Measurements from ENCODE around the gene ASTL. TPM values are rescaled to one million over a fixed set of nuclear protein-coding genes. Genes with fewer than 3 reads are reported as not detected.

Gene ASTL
- total RNA-seq, 1 donor from 2014 or later: not detected

DNA sequence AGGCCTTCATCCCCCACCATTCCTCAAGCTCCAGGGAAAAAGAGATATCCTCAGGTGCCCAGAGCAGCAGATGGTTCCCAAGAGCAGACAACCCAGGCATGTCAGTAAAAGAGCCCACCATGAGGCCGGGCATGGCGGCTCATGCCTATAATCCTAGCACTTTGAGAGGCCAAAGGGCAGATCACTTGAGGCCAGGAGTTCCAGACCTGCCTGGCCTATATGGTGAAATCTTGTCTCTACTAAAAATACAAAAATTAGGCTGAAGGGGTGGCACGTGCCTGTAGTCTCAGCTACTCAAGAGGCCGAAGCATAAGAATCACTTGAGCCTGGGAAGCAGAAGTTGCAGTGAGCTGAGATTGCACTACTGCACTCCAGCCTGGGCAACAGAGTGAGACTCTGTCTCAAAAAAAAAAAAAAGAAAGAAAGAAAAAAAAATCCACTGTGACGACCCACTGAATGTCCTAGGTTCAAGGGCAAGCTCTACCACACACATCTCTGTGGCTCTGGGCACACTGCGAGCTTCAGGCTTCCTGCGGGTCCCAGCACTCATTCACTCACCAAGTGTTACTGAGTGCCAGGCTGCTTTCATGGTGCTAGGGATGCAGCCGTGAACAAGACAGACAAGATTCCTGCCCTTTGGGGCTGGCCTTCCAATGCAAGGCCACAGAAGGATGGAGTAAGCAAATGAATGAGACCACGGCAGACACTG is 13.4 kb upstream of the ASTL start:
- no peaks in the 10 kb centered on the region for H4K20me1 ChIP-seq (ENCODE audit: insufficient read depth, low read length)
- no peaks in the 10 kb centered on the region for H3K9me3 ChIP-seq (ENCODE audit: insufficient read depth, low read depth, low read length)
- H3K27ac ChIP-seq (ENCODE audit: low read depth, low read length): no peak overlapping the region
- no peaks in the 10 kb centered on the region for H3K36me3 Mint-ChIP-seq (ENCODE audit: low read depth, unreplicated experiment)
- no peaks in the 10 kb centered on the region for H3K79me2 ChIP-seq (ENCODE audit: insufficient read depth, low read length)
- DNase-seq (ENCODE audit: low read depth) (no peak), FAIRE-seq (no peak)
- H2AFZ ChIP-seq (ENCODE audit: low read depth, low read length): no peak overlapping the region
- H3K27ac Mint-ChIP-seq (ENCODE audit: unreplicated experiment): no peak overlapping the region
- no peak for TF ChIP-seq EZH2 (IDR thresholded peaks at IDR 0.05; ENCODE audit: insufficient read depth, low read length)
- TF ChIP-seq, protein P1, sequence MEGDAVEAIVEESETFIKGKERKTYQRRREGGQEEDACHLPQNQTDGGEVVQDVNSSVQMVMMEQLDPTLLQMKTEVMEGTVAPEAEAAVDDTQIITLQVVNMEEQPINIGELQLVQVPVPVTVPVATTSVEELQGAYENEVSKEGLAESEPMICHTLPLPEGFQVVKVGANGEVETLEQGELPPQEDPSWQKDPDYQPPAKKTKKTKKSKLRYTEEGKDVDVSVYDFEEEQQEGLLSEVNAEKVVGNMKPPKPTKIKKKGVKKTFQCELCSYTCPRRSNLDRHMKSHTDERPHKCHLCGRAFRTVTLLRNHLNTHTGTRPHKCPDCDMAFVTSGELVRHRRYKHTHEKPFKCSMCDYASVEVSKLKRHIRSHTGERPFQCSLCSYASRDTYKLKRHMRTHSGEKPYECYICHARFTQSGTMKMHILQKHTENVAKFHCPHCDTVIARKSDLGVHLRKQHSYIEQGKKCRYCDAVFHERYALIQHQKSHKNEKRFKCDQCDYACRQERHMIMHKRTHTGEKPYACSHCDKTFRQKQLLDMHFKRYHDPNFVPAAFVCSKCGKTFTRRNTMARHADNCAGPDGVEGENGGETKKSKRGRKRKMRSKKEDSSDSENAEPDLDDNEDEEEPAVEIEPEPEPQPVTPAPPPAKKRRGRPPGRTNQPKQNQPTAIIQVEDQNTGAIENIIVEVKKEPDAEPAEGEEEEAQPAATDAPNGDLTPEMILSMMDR (IDR thresholded peaks at IDR 0.05; ENCODE audit: insufficient read depth, low read depth, low read length): no peak
- no peaks in the 10 kb centered on the region for H3K36me3 ChIP-seq (ENCODE audit: insufficient read depth, low read length)
- H3K9me3 Mint-ChIP-seq (ENCODE audit: unreplicated experiment): peaks cover under 1% of the 10 kb centered on the region
- no peak overlapping the region for H3K9ac ChIP-seq (ENCODE audit: low read length)
- H3K27me3 ChIP-seq (ENCODE audit: insufficient read depth, low read length): no peaks in the 10 kb centered on the region
- peaks cover 4% of the 10 kb centered on the region for H3K4me1 Mint-ChIP-seq (ENCODE audit: low read depth, unreplicated experiment)
- H3K4me2 ChIP-seq (ENCODE audit: low read length): no peak overlapping the region
- peak overlapping the region; percentile 11 for H3K4me3 Mint-ChIP-seq (ENCODE audit: unreplicated experiment)
- H3K27me3 Mint-ChIP-seq (ENCODE audit: low read depth, unreplicated experiment): peaks cover 57% of the 10 kb centered on the region
- H3K4me1 ChIP-seq (ENCODE audit: insufficient read depth, low read length): peaks cover 21% of the 10 kb centered on the region
- no peak overlapping the region for H3K4me3 ChIP-seq (ENCODE audit: insufficient read depth, low read depth, low read length)

DNA sequence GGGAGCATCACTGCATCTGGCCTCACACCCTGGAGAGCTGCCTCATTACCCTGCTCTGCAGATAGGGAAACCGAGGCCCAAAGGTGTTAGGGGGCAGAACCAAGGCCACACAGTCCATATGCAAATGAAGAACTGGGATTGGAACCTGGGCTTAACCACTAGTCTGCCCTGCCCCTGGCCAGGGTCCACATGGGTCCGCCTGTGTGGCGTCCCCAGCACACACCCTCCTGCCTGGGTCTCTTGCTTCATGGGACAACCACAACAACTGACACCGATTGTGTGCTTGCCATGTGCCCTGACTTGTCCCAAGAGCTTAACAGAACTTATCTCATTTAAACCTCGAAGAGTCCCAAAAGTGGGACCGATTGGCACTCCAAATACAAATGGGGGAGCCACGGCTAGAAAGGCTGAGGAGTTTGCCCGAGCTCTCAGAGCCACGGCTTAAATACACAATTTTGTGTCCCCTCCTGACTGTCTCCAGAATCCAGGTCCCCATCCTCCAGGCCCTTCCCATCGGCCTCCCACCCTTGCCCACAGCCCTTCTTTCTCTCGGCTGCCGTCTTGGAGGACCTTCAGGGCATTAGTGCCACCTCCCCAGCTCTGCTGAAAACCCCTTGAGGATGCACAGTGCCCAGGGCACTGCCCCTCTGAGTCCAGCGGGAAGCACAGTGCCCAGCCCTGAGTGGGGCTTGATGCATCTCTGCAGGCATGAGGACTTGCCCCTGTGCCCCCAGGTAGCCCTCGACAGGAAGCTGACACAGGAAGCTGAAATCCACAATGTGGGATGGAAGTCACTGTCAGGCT is 12.7 kb upstream of the ASTL start:
- peaks cover 4% of the 10 kb centered on the region for H3K4me1 Mint-ChIP-seq (ENCODE audit: low read depth, unreplicated experiment)
- no peak overlapping the region for H3K4me3 Mint-ChIP-seq (ENCODE audit: unreplicated experiment)
- Histone ChIP-seq H3K9me3 (ENCODE audit: insufficient read depth, low read depth, low read length) (no peaks in the 10 kb centered on the region), H3K4me3 (ENCODE audit: insufficient read depth, low read depth, low read length) (no peak overlapping the region), H3K27me3 (ENCODE audit: insufficient read depth, low read length) (no peaks in the 10 kb centered on the region), H3K79me2 (ENCODE audit: insufficient read depth, low read length) (no peaks in the 10 kb centered on the region), H3K27ac (ENCODE audit: low read depth, low read length) (no peak overlapping the region), H3K36me3 (ENCODE audit: insufficient read depth, low read length) (no peaks in the 10 kb centered on the region), H3K9ac (ENCODE audit: low read length) (no peak overlapping the region), H4K20me1 (ENCODE audit: insufficient read depth, low read length) (no peaks in the 10 kb centered on the region), H3K4me2 (ENCODE audit: low read length) (no peak overlapping the region), H2AFZ (ENCODE audit: low read depth, low read length) (no peak overlapping the region), H3K4me1 (ENCODE audit: insufficient read depth, low read length) (peaks cover 28% of the 10 kb centered on the region)
- no peak overlapping the region for H3K27ac Mint-ChIP-seq (ENCODE audit: unreplicated experiment)
- no peaks in the 10 kb centered on the region for H3K9me3 Mint-ChIP-seq (ENCODE audit: unreplicated experiment)
- no peaks in the 10 kb centered on the region for H3K36me3 Mint-ChIP-seq (ENCODE audit: low read depth, unreplicated experiment)
- TF ChIP-seq EZH2 (IDR thresholded peaks at IDR 0.05; ENCODE audit: insufficient read depth, low read length): no peak
- TF ChIP-seq, protein P1 (IDR thresholded peaks at IDR 0.05; ENCODE audit: insufficient read depth, low read depth, low read length): no peak
- FAIRE-seq (no peak), DNase-seq (ENCODE audit: low read depth) (no peak)
- H3K27me3 Mint-ChIP-seq (ENCODE audit: low read depth, unreplicated experiment): peaks cover 55% of the 10 kb centered on the region

All from astrocyte (in vitro differentiated cells and primary cell).